A172 (cell line): ENCODE data around the gene CLECL1. TPM values are rescaled to one million over a fixed set of nuclear protein-coding genes. Genes with fewer than 3 reads are reported as not detected.
A peak's percentile ranks its signal among the peaks of the same experiment; 100 is the strongest.

Source experiments
- DNase-seq: peaks from one replicate; pipeline ENCODE4 v3.0.0-alpha.2; 2015; ENCODE audit warnings: low spot score
- total RNA-seq: library from RNA; depleted of rRNA; stranded (reverse); fragments of >200 nt; shearing (Covaris generic); gene quantifications from 2 replicates; pipeline ENCODE4 v1.2.3, GENCODE V29; 2014; rRNA removed

Gene CLECL1
- total RNA-seq = not detected in 2 replicates

DNA sequence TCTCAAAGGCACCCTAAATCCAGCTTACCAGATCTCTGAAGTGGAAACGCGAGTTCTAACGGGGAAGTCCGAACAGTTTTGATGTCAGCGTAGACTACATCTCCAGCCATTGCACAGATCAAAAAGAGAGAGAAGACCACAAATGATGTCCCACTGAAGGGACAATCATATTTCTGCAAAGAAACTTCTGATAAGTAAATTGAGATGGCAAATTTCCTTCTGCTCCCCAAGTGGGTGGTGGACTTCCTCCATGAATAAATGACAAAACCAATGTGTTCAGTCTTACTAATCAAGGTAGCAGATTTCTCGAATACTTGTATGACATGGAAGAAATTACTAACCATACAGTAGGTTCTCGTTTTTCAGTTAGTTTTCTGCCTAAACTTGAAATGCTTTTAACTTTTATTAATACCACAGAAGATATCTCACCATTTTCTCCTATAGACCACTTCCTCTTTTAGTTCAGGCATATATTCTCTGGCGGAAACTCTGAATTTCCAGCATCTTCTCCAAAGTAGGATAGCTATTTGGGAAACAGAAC is at the start of gene CLECL1:
CLECL1 (minus strand) TSS at position 177 of the 541 bp plus-strand sequence.
- no peak for DNase-seq

DNA sequence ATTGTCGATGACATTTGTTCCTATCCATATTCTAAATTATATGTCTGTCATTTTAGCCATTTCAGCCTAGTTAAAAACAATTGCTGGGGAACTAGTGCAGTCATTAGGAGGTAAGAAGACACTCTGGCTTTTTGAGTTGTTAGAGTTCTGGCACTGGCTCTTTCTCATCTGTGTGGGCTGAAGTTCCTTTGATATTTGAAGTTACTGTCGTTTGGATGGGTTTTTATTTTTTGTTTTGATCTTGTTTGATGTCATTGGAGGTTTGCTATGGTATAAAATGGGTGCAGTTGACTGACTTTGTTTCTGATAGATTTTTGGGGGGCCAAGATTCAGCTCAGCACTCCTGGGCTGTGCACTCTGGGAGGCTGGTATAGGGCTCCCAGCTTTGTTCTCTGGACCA is 48.5 kb upstream of the CLECL1 start:
- no peak for DNase-seq

GRCh38 chr12:9779209-9779608 is 46.3 kb upstream of the CLECL1 start:
- no peak for DNase-seq

DNA sequence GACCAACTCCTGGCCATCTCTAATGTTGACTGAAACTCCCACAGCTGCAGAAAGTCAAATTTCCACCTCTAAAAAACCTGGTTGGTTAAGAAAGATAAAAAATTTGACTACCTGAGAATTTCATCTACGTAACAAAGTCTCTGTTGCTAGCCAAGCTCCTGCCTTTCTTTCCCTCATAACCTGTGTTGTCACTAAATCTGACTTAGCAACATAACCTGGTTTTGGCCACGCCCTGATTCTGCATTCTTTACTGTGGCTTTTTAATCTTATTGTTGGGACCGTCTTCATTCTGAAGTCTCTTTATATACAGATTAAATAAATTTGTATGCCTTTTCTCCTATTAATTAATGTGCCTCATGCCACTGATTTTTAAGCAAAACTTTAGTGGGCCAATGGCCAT is 43.9 kb upstream of the CLECL1 start:
- DNase-seq = no peak

DNA sequence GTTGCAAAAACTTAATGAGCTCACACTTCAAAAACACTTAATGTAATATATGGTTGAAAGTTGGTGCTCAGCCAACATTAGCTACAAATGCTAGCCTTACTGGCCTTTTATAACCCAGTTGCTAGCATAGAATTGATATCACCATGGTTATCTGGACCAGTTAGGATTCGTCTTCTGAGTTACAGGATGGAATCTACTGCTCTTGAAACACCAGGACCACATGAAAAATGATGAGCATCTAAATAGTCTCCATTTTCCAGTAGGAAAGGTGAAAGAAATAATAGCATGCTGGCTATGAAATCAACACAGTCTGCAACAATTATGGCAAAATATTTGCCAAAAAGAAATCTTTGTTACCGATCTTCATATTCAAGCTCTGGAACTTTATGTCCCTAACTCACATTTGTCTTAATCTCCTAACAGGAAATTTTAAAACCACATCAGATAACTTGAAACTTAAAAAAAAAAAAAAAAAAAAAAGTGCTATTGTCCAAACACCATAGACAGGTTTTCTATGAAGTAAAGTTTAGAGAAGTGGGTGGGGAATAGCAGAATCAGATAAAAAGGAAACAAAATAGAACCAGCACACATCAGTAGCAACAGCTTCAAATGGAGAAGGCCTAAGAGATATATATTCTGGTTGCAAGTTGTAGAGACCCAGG is 40.5 kb upstream of the CLECL1 start:
- no peak for DNase-seq

DNA sequence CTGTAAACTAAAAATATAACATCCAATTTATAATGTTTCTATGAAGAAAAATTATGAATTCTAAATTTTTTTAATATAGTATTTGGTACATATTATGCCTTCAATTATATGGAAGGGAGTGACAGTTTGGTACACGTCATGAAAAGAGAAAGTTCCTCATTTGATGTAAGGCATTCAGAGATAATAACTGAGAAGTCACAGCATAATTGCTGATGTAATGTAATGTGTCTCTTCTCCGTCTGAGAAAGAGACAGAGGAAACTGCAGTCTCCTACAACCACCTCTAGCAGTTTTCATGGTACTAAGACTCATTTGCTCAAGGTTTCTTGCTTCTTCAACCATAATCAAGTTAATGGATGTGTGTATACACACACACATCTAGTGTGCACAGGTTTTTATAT is 30.1 kb upstream of the CLECL1 start:
- DNase-seq = no peak

- no peak for DNase-seq
These were observed 29.5 kb upstream of the CLECL1 start for GRCh38 chr12:9762369-9762768.

DNA sequence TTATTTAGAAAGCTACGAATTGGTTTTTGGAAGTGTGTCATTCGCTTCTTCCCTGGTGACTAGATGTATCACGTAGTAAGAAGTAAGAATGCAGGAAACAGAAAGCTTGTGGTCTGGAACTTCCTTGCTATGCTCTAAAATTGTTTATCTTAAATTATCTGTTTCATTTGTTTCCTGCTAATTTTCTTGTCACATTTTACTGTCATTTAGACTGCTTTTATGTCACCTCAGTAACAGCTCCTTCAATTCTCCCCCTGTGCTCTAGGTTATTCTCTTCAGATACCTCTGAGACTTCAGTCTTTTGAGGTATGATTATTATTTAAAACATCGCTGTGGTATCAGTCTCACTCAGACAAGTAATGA is 28.5 kb upstream of the CLECL1 start:
- peak; percentile 31 for DNase-seq

GRCh38 chr12:9760699-9761418 is 28.0 kb upstream of the CLECL1 start, which contains the start of gene CD69:
Gene CD69 (minus strand): TSS chr12:9760901. CDS start chr12:9760820, 81 bp downstream.
- no peak for DNase-seq

- DNase-seq = no peak
These were observed 27.2 kb upstream of the CLECL1 start for GRCh38 chr12:9760120-9760519.

- DNase-seq = no peak
These were observed 26.8 kb upstream of the CLECL1 start for GRCh38 chr12:9759694-9760093.

DNA sequence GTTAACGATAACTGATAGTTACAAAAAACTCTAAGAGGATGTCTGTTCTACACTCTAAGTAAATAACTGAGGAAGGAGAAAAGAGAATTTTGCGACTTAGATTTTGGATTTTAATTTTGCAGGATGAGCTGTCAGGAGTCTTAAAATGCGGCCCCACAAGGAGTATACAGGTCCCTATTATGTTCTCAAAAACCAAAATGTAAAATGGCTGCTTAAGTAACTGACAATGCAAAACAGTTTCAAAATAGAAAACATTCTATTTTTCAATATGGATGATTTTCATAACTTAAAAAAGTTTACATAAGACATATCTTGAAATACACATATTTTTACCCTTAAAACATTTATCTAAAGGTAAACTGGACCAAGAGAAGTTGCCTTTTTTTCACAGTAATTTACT is 25.2 kb upstream of the CLECL1 start:
- DNase-seq = no peak

DNA sequence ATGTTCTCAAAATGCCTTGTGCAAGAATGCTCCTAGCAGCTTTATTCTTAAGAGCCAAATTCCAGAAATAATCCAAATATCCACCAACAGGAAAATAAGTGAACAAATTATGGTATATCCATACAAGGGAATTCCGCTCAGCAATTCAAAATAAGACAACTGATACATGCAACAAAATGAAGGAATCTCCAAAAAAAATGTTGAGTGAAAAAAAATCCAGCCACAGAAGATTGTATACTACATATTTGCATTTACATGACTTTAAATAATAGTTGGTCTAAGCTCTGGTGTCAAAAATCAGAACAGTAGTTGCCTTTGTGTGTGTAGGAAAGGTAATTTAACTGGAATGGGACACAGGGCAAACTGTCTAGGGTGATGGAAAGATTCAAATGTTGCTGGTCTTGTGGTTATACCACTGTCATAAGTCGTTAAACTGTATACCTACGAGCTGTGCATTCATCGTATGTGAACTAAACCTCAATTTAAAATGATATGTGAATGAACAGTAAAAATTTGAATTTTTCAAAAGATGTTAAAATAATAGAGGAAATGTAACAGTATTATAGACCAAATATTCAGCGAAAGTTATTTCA is 24.6 kb upstream of the CLECL1 start:
- no peak for DNase-seq

DNA sequence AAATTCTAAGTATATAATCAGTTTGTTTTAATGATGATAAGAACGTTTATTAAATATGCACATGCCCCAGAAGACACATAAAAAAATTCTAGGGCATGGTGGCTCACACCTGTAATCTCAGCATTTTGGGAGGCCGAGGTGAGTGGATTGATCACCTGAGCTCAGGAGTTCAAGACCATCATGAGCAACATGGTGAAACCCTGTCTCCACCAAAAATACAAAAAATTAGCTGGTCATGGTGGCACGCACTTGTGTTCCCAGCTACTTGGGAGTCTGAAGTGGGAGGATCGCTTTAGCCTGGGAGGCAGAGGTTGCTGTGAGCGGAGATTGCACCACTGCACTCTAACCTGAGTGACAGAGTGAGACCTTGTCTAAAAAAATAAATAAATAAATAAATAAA is 23.8 kb upstream of the CLECL1 start:
- DNase-seq = no peak

DNA sequence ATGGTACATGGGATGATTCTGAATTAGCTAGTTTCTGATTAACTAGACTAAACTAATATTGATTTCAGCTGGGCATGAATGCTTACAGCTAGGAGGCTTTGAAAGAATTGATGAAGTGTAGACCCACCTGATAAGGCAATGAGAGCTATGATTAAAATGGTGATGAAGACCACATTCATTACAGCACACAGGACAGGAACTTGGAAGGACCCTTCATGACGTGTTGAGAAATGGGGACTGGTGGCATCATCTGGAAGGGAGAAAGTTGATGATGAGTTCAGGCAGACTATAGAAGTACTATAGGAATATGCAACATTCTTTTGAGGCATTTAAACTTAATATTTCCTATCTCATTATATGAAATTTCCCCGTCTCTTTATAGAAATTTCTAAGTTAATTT is 23.3 kb upstream of the CLECL1 start:
- no peak for DNase-seq

GRCh38 chr12:9755567-9755966 is 22.7 kb upstream of the CLECL1 start:
- DNase-seq = no peak

- no peak for DNase-seq
These were observed 22.1 kb upstream of the CLECL1 start for GRCh38 chr12:9755035-9755434.

GRCh38 chr12:9754099-9754927 is 21.4 kb upstream of the CLECL1 start:
- no peak for DNase-seq

DNA sequence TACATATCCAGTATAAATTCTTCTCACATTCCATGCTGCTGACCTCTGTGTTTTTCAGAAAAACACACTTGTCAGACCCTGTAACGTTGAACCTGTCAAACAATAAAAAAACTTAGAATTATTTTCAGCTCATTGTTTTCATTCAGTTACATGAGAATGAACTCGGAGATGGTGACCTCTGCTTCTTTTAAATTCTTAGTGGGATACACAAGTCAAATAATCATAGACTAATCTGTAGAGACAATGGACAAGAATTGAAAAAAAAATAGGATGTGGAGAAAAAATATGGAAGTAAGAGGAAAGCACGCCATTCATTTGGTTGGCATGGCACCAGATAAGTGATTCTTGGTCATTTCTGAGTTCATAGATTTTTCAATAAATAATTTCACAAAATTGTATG is 20.6 kb upstream of the CLECL1 start:
- no peak for DNase-seq

DNA sequence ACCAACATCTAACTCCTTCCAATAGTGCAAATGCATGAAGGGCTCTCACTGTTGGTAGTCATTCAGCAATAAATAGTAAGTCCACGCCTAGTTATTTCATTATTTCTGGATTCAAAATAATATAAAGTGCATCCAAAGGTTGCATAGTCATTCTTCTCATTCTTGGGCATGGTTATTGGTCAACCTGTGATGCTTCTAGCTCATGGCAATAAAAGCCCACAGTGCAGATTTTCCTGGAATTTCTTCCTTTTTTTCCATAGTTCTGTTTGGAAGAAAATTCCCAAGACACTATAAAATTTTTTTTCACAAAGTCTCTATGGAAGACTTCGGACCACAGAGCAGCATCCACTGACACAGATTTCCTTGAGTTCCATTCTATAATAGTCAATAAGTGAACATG is 20.2 kb upstream of the CLECL1 start:
- DNase-seq = no peak

- DNase-seq = no peak
These were observed 19.4 kb upstream of the CLECL1 start for GRCh38 chr12:9752145-9752933.
